ENCODE data around the gene CHAC1.

CHAC1 gene

DNA sequence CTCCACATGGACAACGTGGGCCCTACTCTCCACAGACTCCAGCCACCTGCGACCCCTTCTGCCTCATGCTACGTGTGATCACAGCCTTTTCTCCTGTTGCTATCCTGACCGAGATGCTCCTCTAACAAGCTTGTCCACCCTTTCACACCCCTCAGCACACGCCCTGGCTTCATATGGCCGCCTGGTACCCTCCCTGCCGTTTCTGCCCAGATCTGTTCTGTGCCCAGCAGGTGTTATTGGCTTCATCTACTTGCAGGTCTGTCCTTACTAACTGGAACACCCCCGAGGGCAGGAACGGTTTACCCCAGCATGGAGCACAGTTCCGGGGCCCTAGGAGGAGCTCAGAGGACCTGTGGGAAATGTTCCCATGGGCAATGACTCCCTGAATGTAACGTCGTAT, 9.9 kb downstream of the CHAC1 start:
- Histone ChIP-seq H3K9ac (ENCODE audit: low read depth, low read length) (no peak overlapping the region), H3K4me1 (ENCODE audit: insufficient read depth, low read length) (peaks cover 15% of the 10 kb centered on the region; the same call in 1 of the 2 replicates), H3K36me3 (ENCODE audit: insufficient read depth, low read length) (no peaks in the 10 kb centered on the region), H3K9me3 (ENCODE audit: control insufficient read depth, insufficient read depth, low read length) (no peaks in the 10 kb centered on the region)

GRCh38 chr15:40964006-40964405, 10.7 kb downstream of the CHAC1 start:
- Histone ChIP-seq H3K36me3 (ENCODE audit: insufficient read depth, low read length) (no peaks in the 10 kb centered on the region), H3K9ac (ENCODE audit: low read depth, low read length) (no peak overlapping the region), H3K4me1 (ENCODE audit: insufficient read depth, low read length) (peaks cover 15% of the 10 kb centered on the region; the same call in 1 of the 2 replicates), H3K9me3 (ENCODE audit: control insufficient read depth, insufficient read depth, low read length) (no peaks in the 10 kb centered on the region)

DNA sequence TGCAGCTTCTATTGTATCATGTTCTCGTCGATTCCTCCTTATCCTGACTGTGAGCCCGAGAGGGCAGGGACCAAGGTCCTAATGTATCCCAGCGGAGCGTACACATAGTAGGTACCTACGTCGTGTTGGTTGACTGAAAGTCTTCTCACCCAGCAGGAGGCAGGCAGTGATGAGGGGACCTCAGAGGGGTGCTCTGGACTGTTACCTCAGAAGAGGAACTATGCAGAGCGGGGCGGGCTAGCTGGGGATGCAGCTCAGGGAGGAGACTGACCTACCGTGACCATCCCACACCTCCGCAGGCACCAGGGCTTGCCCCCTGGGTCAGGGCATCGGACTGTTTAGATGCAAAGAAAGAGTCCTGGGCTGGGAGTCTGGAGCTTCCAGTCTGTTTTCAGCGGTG, 11.4 kb downstream of the CHAC1 start:
- H3K9ac ChIP-seq (ENCODE audit: low read depth, low read length) = no peak overlapping the region
- no peaks in the 10 kb centered on the region for H3K9me3 ChIP-seq (ENCODE audit: control insufficient read depth, insufficient read depth, low read length)
- H3K36me3 ChIP-seq (ENCODE audit: insufficient read depth, low read length) = no peaks in the 10 kb centered on the region
- H3K4me1 ChIP-seq (ENCODE audit: insufficient read depth, low read length) = peaks cover 13% of the 10 kb centered on the region; the same call in 1 of the 2 replicates

GRCh38 chr15:40968290-40969085, 15.2 kb downstream of the CHAC1 start:
- H3K4me1 ChIP-seq (ENCODE audit: insufficient read depth, low read length) = no peaks in the 10 kb centered on the region; the same call in 1 of the 2 replicates
- no peak overlapping the region for H3K9ac ChIP-seq (ENCODE audit: low read depth, low read length)

DNA sequence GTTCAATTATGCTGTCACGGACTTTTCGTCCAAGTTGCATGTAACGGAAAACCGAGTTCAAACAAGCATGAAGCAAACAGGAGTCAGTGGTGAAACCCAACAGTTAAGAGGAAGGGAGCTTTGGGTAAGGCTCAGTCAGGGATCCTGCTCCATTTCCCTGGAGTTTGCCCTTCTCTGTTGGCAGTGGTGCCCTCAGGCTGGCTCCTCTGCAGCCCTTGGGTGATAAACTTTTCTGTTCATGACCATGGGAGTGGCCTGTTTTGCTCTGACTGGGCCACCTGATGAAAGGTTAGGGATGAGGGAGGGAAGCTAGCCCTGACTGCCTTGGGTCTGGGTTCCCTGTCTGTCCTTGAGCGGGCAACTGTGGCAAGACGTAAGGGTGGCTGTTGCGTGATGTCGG, 16.1 kb downstream of the CHAC1 start:
- no peaks in the 10 kb centered on the region for H3K36me3 ChIP-seq (ENCODE audit: insufficient read depth, low read length)
- no peaks in the 10 kb centered on the region for H3K9me3 ChIP-seq (ENCODE audit: control insufficient read depth, insufficient read depth, low read length)
- no peaks in the 10 kb centered on the region; the same call in 1 of the 2 replicates for H3K4me1 ChIP-seq (ENCODE audit: insufficient read depth, low read length)
- H3K9ac ChIP-seq (ENCODE audit: low read depth, low read length) = no peak overlapping the region

More at GRCh38 chr15:40968290-40969085, 15.2 kb downstream of the CHAC1 start:
- H3K36me3 ChIP-seq (ENCODE audit: insufficient read depth, low read length) = no peaks in the 10 kb centered on the region
- no peaks in the 10 kb centered on the region for H3K9me3 ChIP-seq (ENCODE audit: control insufficient read depth, insufficient read depth, low read length)

- no peak overlapping the region for H3K9ac ChIP-seq (ENCODE audit: low read depth, low read length)
- peaks cover 11% of the 10 kb centered on the region; the same call in 1 of the 2 replicates for H3K36me3 ChIP-seq (ENCODE audit: insufficient read depth, low read length)
- H3K9me3 ChIP-seq (ENCODE audit: control insufficient read depth, insufficient read depth, low read length) = no peaks in the 10 kb centered on the region
- no peaks in the 10 kb centered on the region; the same call in 1 of the 2 replicates for H3K4me1 ChIP-seq (ENCODE audit: insufficient read depth, low read length)
Measured at GRCh38 chr15:40974879-40975278, 21.6 kb downstream of the CHAC1 start.

DNA sequence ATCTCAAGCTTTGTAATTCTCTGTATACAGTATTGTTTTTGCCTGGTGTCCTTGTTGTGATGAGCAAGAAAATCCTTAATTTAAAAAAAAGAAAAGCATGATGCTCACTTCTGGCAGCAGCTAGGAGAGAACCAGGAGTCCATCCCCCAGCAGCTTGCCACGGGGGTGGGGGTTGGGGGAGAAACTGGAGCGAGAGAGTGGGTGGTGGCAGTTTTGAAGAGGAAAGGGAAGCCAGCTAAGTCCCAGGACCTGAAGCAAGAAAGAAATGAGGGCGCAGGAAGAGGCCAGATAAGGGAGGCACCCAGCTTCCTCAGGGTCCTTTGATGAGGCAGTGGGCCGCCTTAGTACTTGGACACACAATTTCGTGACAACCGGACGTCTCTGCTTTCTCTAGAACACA, 23.5 kb downstream of the CHAC1 start:
- H3K4me1 ChIP-seq (ENCODE audit: insufficient read depth, low read length) = no peaks in the 10 kb centered on the region; the same call in 1 of the 2 replicates
- H3K9ac ChIP-seq (ENCODE audit: low read depth, low read length) = no peak overlapping the region
- H3K36me3 ChIP-seq (ENCODE audit: insufficient read depth, low read length) = peaks cover 22% of the 10 kb centered on the region
- no peaks in the 10 kb centered on the region for H3K9me3 ChIP-seq (ENCODE audit: control insufficient read depth, insufficient read depth, low read length)

- peaks cover 25% of the 10 kb centered on the region for H3K36me3 ChIP-seq (ENCODE audit: insufficient read depth, low read length)
- no peaks in the 10 kb centered on the region for H3K9me3 ChIP-seq (ENCODE audit: control insufficient read depth, insufficient read depth, low read length)
- H3K9ac ChIP-seq (ENCODE audit: low read depth, low read length) = no peak overlapping the region
- no peaks in the 10 kb centered on the region for H3K4me1 ChIP-seq (ENCODE audit: insufficient read depth, low read length)
Measured at GRCh38 chr15:40978141-40978540, 24.9 kb downstream of the CHAC1 start.

- H3K9ac ChIP-seq (ENCODE audit: low read depth, low read length) = no peak overlapping the region
- no peaks in the 10 kb centered on the region for H3K9me3 ChIP-seq (ENCODE audit: control insufficient read depth, insufficient read depth, low read length)
- peaks cover 25% of the 10 kb centered on the region for H3K36me3 ChIP-seq (ENCODE audit: insufficient read depth, low read length)
- no peaks in the 10 kb centered on the region for H3K4me1 ChIP-seq (ENCODE audit: insufficient read depth, low read length)
Measured at GRCh38 chr15:40978562-40978961, 25.3 kb downstream of the CHAC1 start.

DNA sequence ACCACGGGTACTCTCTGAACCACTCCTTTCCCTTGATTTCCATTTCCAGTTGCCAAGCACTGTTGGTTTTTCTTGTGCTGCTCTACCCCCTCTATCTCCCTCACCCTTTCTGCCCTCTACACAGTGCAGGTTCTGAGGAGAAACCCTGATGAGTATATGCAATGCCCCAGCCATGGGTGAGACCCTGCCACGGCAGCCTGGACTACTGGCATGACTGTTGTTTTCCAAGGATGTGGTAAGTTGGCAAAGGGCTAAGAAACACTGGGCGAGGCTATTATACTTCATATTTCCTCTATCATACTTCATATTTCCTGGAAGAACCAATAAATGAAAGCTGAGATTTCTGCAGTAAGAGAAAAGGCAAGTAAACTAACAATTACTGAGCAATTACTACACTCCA, 27.9 kb downstream of the CHAC1 start:
- H3K9ac ChIP-seq (ENCODE audit: low read depth, low read length) = no peak overlapping the region
- no peaks in the 10 kb centered on the region for H3K4me1 ChIP-seq (ENCODE audit: insufficient read depth, low read length)
- H3K9me3 ChIP-seq (ENCODE audit: control insufficient read depth, insufficient read depth, low read length) = no peaks in the 10 kb centered on the region
- peaks cover 35% of the 10 kb centered on the region for H3K36me3 ChIP-seq (ENCODE audit: insufficient read depth, low read length)

DNA sequence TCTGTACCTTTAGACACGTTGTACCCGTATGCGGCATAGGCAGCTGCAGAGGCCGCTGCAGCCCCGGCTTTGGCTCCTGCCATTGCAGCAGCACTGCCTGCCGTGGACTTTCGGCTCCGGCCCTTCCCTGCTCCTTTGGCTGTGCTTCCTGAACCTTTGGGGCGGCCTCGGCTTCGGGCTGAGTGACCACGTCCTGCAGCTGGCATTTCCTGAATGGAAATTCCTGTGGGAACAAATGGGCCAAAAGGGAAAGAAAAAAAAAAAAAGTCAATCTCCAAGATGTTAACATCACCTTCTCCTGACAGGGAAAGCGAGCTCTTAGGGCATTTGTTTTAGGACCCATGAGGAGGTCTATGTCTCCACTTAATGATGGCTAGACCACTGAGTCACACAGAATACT, 29.6 kb downstream of the CHAC1 start:
- no peak overlapping the region for H3K9ac ChIP-seq (ENCODE audit: low read depth, low read length)
- H3K9me3 ChIP-seq (ENCODE audit: control insufficient read depth, insufficient read depth, low read length) = no peaks in the 10 kb centered on the region
- peaks cover 38% of the 10 kb centered on the region for H3K36me3 ChIP-seq (ENCODE audit: insufficient read depth, low read length)
- no peaks in the 10 kb centered on the region for H3K4me1 ChIP-seq (ENCODE audit: insufficient read depth, low read length)

DNA sequence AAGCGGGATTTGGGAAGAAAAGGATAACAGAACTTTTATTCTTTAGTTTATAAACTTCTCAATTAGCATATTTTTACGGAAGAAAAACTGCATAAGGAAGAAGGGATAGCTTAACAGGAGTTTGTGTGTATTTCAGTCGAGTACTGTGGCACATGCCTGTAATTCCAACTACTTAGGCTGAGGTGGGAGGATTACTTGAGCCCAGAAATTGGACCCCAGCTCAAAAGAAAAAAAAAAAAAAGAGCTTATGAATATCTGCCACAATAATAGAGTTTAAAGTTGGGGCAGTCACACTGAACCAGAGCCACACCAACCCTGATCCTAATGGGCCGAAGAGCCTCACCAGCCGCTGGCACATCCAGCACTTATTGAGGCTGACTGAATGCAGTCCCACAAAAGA, 31.1 kb downstream of the CHAC1 start:
- H3K36me3 ChIP-seq (ENCODE audit: insufficient read depth, low read length) = peaks cover 37% of the 10 kb centered on the region
- H3K9me3 ChIP-seq (ENCODE audit: control insufficient read depth, insufficient read depth, low read length) = no peaks in the 10 kb centered on the region
- H3K9ac ChIP-seq (ENCODE audit: low read depth, low read length) = no peak overlapping the region
- H3K4me1 ChIP-seq (ENCODE audit: insufficient read depth, low read length) = no peaks in the 10 kb centered on the region

DNA sequence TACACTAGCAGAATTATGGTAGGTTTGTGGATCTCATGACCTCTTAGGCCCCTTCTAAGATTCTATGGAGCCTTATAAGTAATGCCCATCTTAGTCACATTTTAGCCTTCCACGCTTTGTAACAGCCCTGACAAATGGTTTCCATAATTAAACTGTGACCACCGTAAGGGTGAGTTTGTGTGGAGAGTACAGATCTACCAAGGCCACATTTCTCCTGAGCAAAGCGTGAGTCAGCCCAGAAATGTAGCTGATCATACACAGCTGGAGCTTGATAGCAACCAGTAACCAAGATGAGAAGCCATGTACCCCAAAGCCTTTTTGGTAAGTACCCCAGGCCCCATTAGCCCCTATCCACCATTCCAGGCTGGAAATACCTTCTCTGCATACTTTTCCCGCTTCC, 31.7 kb downstream of the CHAC1 start:
- Histone ChIP-seq H3K36me3 (ENCODE audit: insufficient read depth, low read length) (peaks cover 33% of the 10 kb centered on the region), H3K9me3 (ENCODE audit: control insufficient read depth, insufficient read depth, low read length) (no peaks in the 10 kb centered on the region), H3K4me1 (ENCODE audit: insufficient read depth, low read length) (no peaks in the 10 kb centered on the region), H3K9ac (ENCODE audit: low read depth, low read length) (no peak overlapping the region)

DNA sequence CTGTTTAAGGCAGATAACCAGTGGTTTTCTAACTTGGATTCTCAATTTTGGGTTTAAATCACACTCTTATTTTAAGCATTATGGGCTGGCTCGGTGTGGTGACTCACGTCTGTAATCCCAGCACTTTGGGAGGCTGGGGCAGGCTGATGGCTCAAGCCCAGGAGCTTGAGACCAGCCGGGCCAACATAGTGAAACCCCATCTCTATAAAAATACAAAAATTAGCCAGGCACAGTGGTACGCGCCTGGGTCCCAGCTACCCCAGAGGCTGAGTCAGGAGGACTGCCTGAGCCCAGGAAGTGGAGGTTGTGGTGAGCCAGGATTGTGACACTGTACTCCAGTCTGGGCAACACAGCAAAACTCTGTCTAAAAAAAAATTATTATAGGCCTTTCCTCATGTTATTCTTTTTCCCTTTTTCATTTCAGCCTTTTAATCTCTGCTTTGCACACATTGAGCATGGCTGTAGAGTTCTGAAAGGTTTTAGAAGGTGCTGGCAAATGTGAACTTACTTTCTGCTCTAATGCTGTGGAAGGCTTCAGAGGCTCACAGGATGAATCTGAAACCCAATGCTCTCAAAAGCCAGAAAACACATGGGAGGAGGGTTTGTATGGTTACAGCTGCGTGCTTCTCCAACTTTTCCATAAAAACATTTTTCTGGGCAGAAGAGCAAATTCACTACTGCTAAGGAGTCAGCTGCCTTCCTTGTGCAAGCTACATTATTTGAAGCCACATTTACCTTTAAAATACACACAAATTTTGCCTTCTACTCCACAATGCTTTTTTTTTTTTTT, 32.5 kb downstream of the CHAC1 start:
- Histone ChIP-seq H3K36me3 (ENCODE audit: insufficient read depth, low read length) (peaks cover 29% of the 10 kb centered on the region), H3K9ac (ENCODE audit: low read depth, low read length) (no peak overlapping the region), H3K9me3 (ENCODE audit: control insufficient read depth, insufficient read depth, low read length) (no peaks in the 10 kb centered on the region), H3K4me1 (ENCODE audit: insufficient read depth, low read length) (no peaks in the 10 kb centered on the region)

DNA sequence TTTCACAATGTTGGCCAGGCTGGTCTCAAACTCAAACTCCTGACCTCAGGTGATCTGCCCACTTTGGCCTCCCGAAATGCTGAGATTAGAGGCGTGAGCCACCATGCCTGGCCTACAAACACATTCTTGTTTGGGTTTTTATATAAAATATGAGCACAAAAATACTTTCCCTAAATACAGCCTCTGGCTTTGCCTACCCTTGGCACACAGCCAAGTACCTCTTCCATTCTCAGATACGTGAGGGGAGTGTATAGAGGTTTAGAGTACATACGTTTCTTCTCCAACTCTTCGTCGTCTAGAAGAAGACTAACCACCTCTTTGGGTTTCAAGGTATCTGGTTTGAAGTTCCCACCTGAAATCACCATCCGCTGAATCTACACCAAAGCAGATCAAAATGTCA, 33.5 kb downstream of the CHAC1 start:
- no peaks in the 10 kb centered on the region for H3K4me1 ChIP-seq (ENCODE audit: insufficient read depth, low read length)
- peaks cover 22% of the 10 kb centered on the region for H3K36me3 ChIP-seq (ENCODE audit: insufficient read depth, low read length)
- no peaks in the 10 kb centered on the region for H3K9me3 ChIP-seq (ENCODE audit: control insufficient read depth, insufficient read depth, low read length)
- no peak overlapping the region for H3K9ac ChIP-seq (ENCODE audit: low read depth, low read length)
